HCT116 (cell line): Measurements from ENCODE around the gene KCNJ10. TPM values are rescaled to one million over a fixed set of nuclear protein-coding genes. Genes with fewer than 3 reads are reported as not detected.

ENCODE experiments used
- ATAC-seq: fragments of 200-7000 bp; cut with Tn5 transposase; 2 replicates; pipeline ENCODE4 v1.9.1; 2020; ENCODE audit warnings: mild to moderate bottlenecking, moderate library complexity
- BruUV-seq: library from RNA; stranded (reverse); fragments of 400-500 nt; replicated peaks from 2 replicates; lab custom pipeline; 2021; lab: Mats Ljungman, UMichigan
- CTCF ChIA-PET: fragments of 300-600 bp; sonication (Branson Sonifier 250); formaldehyde crosslinking; loops from one replicate; lab custom pipeline; 2021; ENCODE audit warnings: antibody characterized with exemption; lab: Charles Lee
- POLR2A ChIA-PET: fragments of 300-600, 350-600 bp; sonication (Branson Sonifier 250); formaldehyde crosslinking; loops from one replicate; lab custom pipeline; 2021; ENCODE audit warnings: antibody characterized with exemption; lab: Charles Lee
- RAD21 ChIA-PET, 2 experiments: fragments of 300-600 bp; sonication (Branson Sonifier 250); formaldehyde crosslinking; loops; one replicate each; lab custom pipeline; 2023; ENCODE audit warnings: low total read pairs in 2 of 2; ENCODE audit not compliant: uncharacterized antibody in 2 of 2, unreplicated experiment in 2 of 2, low non-redundant PET in 1 of 2; lab: Charles Lee
- DNase-seq: peaks from one replicate; pipeline ENCODE4 v3.0.0-alpha.2; 2010; ENCODE audit warnings: low read depth, low spot score
- H2AFZ ChIP-seq: fragments of 200-600 bp; shearing (Covaris generic), sonication (generic); 2 replicates; pipeline ENCODE4 v1.6.1; 2017; ENCODE audit warnings: low read depth, mixed run types, mixed read lengths, antibody characterized with exemption, low read length; ENCODE audit not compliant: poor library complexity, severe bottlenecking
- H3K27ac ChIP-seq: 2 replicates; pipeline ENCODE4 v1.5.1; 2012; ENCODE audit warnings: low read depth, low read length
- H3K27me3 ChIP-seq: fragments of 200-600 bp; sonication (generic); 2 replicates; pipeline ENCODE4 v1.6.1; 2016; ENCODE audit warnings: mixed run types, low read length, mixed read lengths; ENCODE audit not compliant: insufficient read depth
- H3K36me3 ChIP-seq, 2 experiments: fragments of 200-500 bp in 1 of 2; fragments of 200-600 bp in 1 of 2; sonication (Bioruptor generic) in 1 of 2; sonication (generic) in 1 of 2; 2 replicates each; pipeline versions ENCODE4 v1.5.1 to v1.6.1; 2014 to 2016; ENCODE audit warnings: low read length in 2 of 2, inconsistent platforms in 1 of 2, mixed read lengths in 1 of 2, mixed run types in 1 of 2; ENCODE audit not compliant: insufficient read depth in 2 of 2, control insufficient read depth in 1 of 2
- H3K4me1 ChIP-seq, 2 experiments: fragments of 200-600 bp in 1 of 2; sonication (generic) in 1 of 2; 2 replicates each; pipeline versions ENCODE4 v1.5.1 to v1.6.1; 2012 to 2017; ENCODE audit warnings: low read length in 2 of 2, inconsistent platforms in 1 of 2, mild to moderate bottlenecking in 1 of 2, mixed read lengths in 1 of 2, mixed run types in 1 of 2, moderate library complexity in 1 of 2; ENCODE audit not compliant: insufficient read depth in 2 of 2, control insufficient read depth in 1 of 2
- H3K4me2 ChIP-seq: fragments of 200-600 bp; sonication (generic); 2 replicates; pipeline ENCODE4 v1.6.1; 2017; ENCODE audit warnings: mixed run types, low read length, mixed read lengths
- H3K4me3 ChIP-seq, 2 experiments: fragments of 200-600 bp in 1 of 2; sonication (generic) in 1 of 2; replicated peaks in 1 of 2; 2 replicates each; pipeline ENCODE4 v1.5.1; 2011 to 2016; ENCODE audit warnings: low read length in 2 of 2, control low read depth in 1 of 2, low read depth in 1 of 2, mild to moderate bottlenecking in 1 of 2, mixed read lengths in 1 of 2, mixed run types in 1 of 2
- H3K79me2 ChIP-seq: fragments of 200-600 bp; sonication (generic); 2 replicates; pipeline ENCODE4 v1.6.1; 2017; ENCODE audit warnings: mild to moderate bottlenecking, mixed run types, low read length, moderate library complexity, mixed read lengths; ENCODE audit not compliant: insufficient read depth
- H3K9ac ChIP-seq: fragments of 200-600 bp; sonication (generic); 2 replicates; pipeline ENCODE4 v1.6.1; 2016; ENCODE audit warnings: low read length, mixed read lengths
- H3K9me2 ChIP-seq: fragments of 200-600 bp; sonication (generic), shearing (Covaris generic); 2 replicates; pipeline ENCODE4 v1.6.1; 2017; ENCODE audit warnings: mixed run types, mild to moderate bottlenecking, moderate library complexity; ENCODE audit not compliant: insufficient read depth
- H3K9me3 ChIP-seq, 2 experiments: fragments of 200-500 bp in 1 of 2; fragments of 200-600 bp in 1 of 2; sonication (Bioruptor generic) in 1 of 2; sonication (generic) in 1 of 2; 2 replicates each; pipeline ENCODE4 v1.6.1; 2014 to 2017; ENCODE audit warnings: low read length in 2 of 2, mixed read lengths in 2 of 2, inconsistent platforms in 1 of 2, low read depth in 1 of 2, mild to moderate bottlenecking in 1 of 2, mixed run types in 1 of 2, moderate library complexity in 1 of 2; ENCODE audit not compliant: control insufficient read depth in 1 of 2, insufficient read depth in 1 of 2
- H4K20me1 ChIP-seq: fragments of 200-600 bp; sonication (generic), shearing (Covaris generic); 2 replicates; pipeline ENCODE4 v1.6.1; 2017; ENCODE audit warnings: mixed run types, mild to moderate bottlenecking, moderate library complexity; ENCODE audit not compliant: insufficient read depth
- ATF3 ChIP-seq: IDR thresholded peaks from 2 replicates; pipeline ENCODE4 v1.6.1; 2012
- CBX3 ChIP-seq: IDR thresholded peaks from 2 replicates; pipeline ENCODE4 v1.6.1; 2012; ENCODE audit warnings: low read depth
- CTCF ChIP-seq, 3 experiments: fragments of 200-600 bp in 1 of 3; sonication (generic) in 1 of 3; IDR thresholded peaks in 2 of 3; conservative IDR thresholded peaks in 1 of 3; 2 replicates each; pipeline ENCODE4 v1.5.1; 2012 to 2017; ENCODE audit warnings: low read depth in 2 of 3, low read length in 2 of 3, antibody characterized with exemption in 1 of 3, borderline replicate concordance in 1 of 3, control low read depth in 1 of 3, mild to moderate bottlenecking in 1 of 3, mixed read lengths in 1 of 3, mixed run types in 1 of 3, moderate library complexity in 1 of 3; ENCODE audit not compliant: insufficient read depth in 1 of 3
- EZH2phosphoT487 ChIP-seq: fragments of 200-600 bp; IDR thresholded peaks from 2 replicates; pipeline ENCODE4 v1.6.1; 2018; ENCODE audit warnings: antibody characterized with exemption, borderline replicate concordance
- JUND ChIP-seq: IDR thresholded peaks from 2 replicates; pipeline ENCODE4 v1.6.1; 2012
- RAD21 ChIP-seq: IDR thresholded peaks from 2 replicates; pipeline ENCODE4 v1.6.1; 2012; ENCODE audit warnings: low read depth, mild to moderate bottlenecking
- REST ChIP-seq: IDR thresholded peaks from 2 replicates; pipeline ENCODE4 v1.6.1; 2012; ENCODE audit warnings: low read depth
- YY1 ChIP-seq: IDR thresholded peaks from 2 replicates; pipeline ENCODE4 v1.6.1; 2011; ENCODE audit warnings: low read length, low read depth, moderate library complexity, mild to moderate bottlenecking; ENCODE audit not compliant: insufficient replicate concordance; ENCODE audit errors: extremely low read depth
- ZBTB33 ChIP-seq: IDR thresholded peaks from 2 replicates; pipeline ENCODE4 v1.6.1; 2011; ENCODE audit warnings: mild to moderate bottlenecking, low read length, moderate library complexity; ENCODE audit not compliant: insufficient replicate concordance; ENCODE audit errors: extremely low read depth
- ZFX ChIP-seq: fragments of 450-650 bp; IDR thresholded peaks from 2 replicates; pipeline ENCODE4 v1.6.1; 2017
- intact Hi-C: fragments of 100-400 bp; cut with micrococcal nuclease; formaldehyde crosslinking; loops from 2 replicates; pipeline ENCODE4 v1.10.0; 2022
- total RNA-seq: library from RNA; stranded (reverse); gene quantifications from one replicate; pipeline ENCODE4 v1.2.1, GENCODE V29; 2021; ENCODE audit not compliant: unreplicated experiment

Gene KCNJ10
- total RNA-seq, 1 experiment from 2014 or later = 0.57 TPM

GRCh38 chr1:160076295-160076694 lies 6.3 kb upstream of the KCNJ10 start:
- H3K4me1 ChIP-seq = no peaks in the 10 kb centered on the region; a peak in 1 of 4 replicates
- no peaks in the 10 kb centered on the region for H4K20me1 ChIP-seq
- ChIA-PET POLR2A (no interaction called here), RAD21 (no interaction called here), CTCF (interaction anchor here (1.3 to 2.0 kb wide), 4 partner anchors 8 to 176 kb away, joined by 3 to 5 read pairs (median 4); no protein-coding TSS in a partner anchor)
- H3K9me2 ChIP-seq = no peaks in the 10 kb centered on the region
- no peak overlapping the region for H2AFZ ChIP-seq
- ATAC-seq = no peak
- H3K4me3 ChIP-seq = no peak overlapping the region
- no peak overlapping the region for H3K27ac ChIP-seq
- no peaks in the 10 kb centered on the region for H3K79me2 ChIP-seq
- no peak overlapping the region for H3K9ac ChIP-seq
- H3K36me3 ChIP-seq = no peaks in the 10 kb centered on the region
- H3K4me2 ChIP-seq = no peak overlapping the region
- no peak for DNase-seq
- no TSS peak for BruUV-seq
- H3K9me3 ChIP-seq = no peaks in the 10 kb centered on the region
- TF ChIP-seq ZFX (no peak), YY1 (no peak), CTCF (IDR thresholded peaks at IDR 0.05 in 2 of 3, conservative IDR thresholded peaks at IDR 0.05 in 1 of 3; ENCODE audit: borderline replicate concordance in 1 of 3, insufficient read depth in 1 of 3, low read depth in 2 of 3, low read length in 2 of 3) (no peak), RAD21 (no peak), JUND (no peak), EZH2phosphoT487 (no peak), ATF3 (no peak), REST (no peak), ZBTB33 (no peak), CBX3 (no peak)
- peaks cover 21% of the 10 kb centered on the region for H3K27me3 ChIP-seq
- intact Hi-C loops = no loop called here
